ENCODE data around the gene ZNF622. TPM values are rescaled to one million over a fixed set of nuclear protein-coding genes. Genes with fewer than 3 reads are reported as not detected.

Gene ZNF622
- total RNA-seq: 32.6 TPM

DNA sequence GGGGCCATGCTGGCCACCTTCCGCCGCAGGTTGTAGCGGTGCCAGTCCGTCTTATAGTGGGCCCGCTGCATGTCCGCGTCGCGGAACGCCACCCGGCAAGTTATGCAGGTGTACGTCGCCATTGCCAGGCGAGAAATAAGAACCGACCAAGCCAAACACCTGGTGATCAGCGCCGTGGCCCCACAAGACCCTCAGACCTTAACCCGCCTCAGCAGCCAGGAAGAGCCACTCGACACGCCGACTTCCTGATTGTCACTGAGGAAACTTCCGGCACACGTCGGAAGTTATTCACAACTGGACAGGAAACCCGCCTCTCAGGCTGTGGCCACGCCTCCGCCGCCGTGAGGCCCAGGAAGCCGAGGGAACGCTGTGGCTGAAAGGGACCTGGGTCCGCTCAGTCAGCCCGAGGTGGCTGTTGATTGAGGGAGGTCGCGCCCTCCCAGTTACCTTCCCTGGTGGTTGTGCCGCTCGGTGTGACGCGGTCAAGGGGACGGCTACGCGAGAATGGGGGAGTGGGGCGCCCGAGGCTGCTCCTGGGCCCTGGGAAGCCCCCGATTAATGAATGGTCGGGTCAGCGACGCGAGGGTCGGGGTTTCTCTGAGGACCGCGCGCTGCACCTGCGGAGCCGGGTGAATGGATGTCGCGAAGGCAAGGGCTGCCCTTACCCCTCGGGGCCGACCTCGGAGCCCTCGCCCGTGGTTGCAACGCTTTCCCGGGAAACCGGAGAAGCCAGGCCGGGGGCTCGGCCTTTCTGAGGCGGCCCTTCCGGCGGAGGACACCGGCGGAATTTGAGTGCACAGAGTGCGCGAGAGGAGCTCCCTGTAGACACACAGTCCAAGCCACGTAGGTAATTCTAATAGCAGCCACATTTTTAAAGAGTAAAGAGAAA is at the start of gene ZNF622:
Gene ZNF622 (minus strand): TSS at position 257 of the 889 bp plus-strand sequence. CDS start 135 bp downstream, at position 122.
- DNase-seq (ENCODE audit: low spot score in 2 of 2) (peak; percentile 65 to 78), FAIRE-seq (no peak)

DNA sequence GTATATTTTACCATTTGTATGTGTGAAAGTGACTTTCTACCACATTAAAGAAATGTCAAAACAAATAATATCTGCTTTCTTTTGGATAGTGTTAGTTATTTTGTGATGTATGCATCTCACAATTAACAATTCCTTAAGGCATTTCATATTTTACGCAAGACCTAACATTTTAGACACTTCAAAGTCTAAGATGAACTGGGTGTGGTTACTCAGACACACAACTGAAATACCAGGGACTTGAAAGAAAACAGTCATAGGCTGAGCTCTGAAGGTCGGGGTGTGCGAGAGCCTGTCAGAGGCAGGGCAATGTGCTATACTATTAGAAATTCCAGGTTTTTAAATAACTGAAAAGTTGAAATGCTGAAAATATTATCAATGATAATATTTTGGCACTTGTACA is 44.5 kb upstream of the ZNF622 start:
- FAIRE-seq: no peak
- no peak for DNase-seq (ENCODE audit: low spot score in 2 of 2)

GRCh38 chr5:16508730-16509531 is 43.3 kb upstream of the ZNF622 start:
- FAIRE-seq: no peak
- no peak for DNase-seq (ENCODE audit: low spot score in 2 of 2)

- FAIRE-seq: no peak
- no peak for DNase-seq (ENCODE audit: low spot score in 2 of 2)
Measured at GRCh38 chr5:16507716-16508115, 42.1 kb upstream of the ZNF622 start.

- FAIRE-seq: no peak
- DNase-seq (ENCODE audit: low spot score in 2 of 2): no peak
Measured at GRCh38 chr5:16505904-16506303, 40.3 kb upstream of the ZNF622 start.

GRCh38 chr5:16505140-16505891 is 39.7 kb upstream of the ZNF622 start:
- DNase-seq (ENCODE audit: low spot score in 2 of 2) (no peak), FAIRE-seq (no peak)

GRCh38 chr5:16504571-16504970 is 39.0 kb upstream of the ZNF622 start:
- FAIRE-seq: no peak
- no peak for DNase-seq (ENCODE audit: low spot score in 2 of 2)

DNA sequence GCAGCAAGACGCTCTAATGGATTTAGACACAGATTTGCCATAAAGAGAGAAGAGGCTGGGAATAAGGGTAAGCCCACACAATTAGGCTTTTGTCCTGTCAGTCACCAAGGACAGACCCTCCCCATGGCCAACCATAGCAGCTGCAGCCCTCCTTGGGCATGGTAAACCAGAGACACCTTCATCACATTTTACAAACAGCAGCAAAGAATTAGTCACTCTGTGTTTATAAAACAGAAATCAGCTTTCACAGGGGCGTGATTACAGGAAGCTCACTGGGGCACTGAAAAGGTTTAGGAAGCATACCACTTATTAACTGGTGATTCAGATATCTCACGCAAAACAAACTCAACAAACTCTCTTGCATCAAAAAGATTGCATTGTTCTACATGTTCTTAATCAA is 37.3 kb upstream of the ZNF622 start:
- FAIRE-seq (no peak), DNase-seq (ENCODE audit: low spot score in 2 of 2) (no peak)

GRCh38 chr5:16500024-16500423 is 34.4 kb upstream of the ZNF622 start:
- no peak for FAIRE-seq
- DNase-seq (ENCODE audit: low spot score in 2 of 2): no peak

- FAIRE-seq: no peak
- DNase-seq (ENCODE audit: low spot score in 2 of 2): no peak
Measured at GRCh38 chr5:16497546-16497945, 31.9 kb upstream of the ZNF622 start.

- FAIRE-seq: no peak
- no peak for DNase-seq (ENCODE audit: low spot score in 2 of 2)
Measured at GRCh38 chr5:16493261-16493660, 27.7 kb upstream of the ZNF622 start.

DNA sequence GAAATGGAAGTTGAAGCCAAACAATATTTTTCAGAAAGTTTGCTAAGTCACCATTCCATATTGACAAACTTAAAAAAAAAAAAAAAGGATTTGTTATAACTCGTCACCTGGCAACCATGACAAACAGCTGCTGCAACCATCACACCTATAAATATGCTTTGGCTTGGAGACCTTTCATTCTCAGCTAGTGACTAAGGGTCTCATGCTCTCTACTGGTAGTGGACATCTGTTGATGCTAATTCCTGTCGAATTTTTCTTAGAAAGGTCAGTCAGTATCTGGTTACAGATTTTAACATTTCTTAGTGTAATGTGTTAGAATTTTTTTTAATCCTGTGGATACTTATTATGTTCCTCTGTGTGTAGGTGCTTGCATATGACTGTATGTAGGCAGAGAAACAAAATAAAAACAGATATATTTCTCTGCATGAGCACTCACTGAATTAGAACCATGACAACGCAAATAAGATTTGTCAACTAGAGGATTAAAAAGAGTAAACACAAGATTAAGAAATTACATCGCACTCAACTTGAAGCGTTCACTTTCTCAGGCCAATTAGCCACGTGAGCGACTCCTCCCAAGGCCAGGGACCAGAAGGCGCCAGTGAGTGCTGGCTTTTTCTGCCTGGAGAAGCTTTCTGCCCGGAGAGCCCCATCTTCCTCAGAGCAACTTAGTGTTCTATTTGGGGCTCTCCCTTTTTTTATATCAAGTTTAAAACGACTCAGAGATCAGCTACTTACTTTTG is 27.0 kb upstream of the ZNF622 start:
- FAIRE-seq (no peak), DNase-seq (ENCODE audit: low spot score in 2 of 2) (no peak)

- FAIRE-seq: no peak
Measured at GRCh38 chr5:16490911-16491310, 25.3 kb upstream of the ZNF622 start.

GRCh38 chr5:16489322-16489791 is 23.8 kb upstream of the ZNF622 start:
- FAIRE-seq: peak; percentile 96

More at GRCh38 chr5:16490911-16491310, 25.3 kb upstream of the ZNF622 start:
- DNase-seq (ENCODE audit: low spot score in 2 of 2): no peak

DNA sequence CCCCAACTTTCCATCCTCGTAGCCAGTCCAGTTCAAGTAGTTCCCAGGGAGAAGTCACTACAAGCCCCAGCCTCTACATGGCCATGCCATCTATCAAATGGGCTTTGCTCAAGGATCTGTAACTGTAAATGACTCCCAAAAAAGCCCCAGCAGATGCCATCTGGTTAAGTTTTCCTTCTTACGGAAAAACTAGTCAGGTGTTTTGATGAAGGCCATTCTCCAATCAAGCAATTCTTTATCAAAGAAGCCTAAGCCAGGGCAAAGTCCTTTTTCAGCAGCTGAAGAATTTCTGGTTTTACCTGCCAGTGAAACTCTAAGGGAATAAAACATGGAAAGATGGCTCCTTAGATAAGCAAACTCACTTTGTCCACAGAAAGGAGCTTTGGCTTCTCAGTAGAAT is 21.9 kb upstream of the ZNF622 start:
- DNase-seq (ENCODE audit: low spot score in 2 of 2) (no peak), FAIRE-seq (no peak)

More at GRCh38 chr5:16489322-16489791, 23.8 kb upstream of the ZNF622 start:
- DNase-seq (ENCODE audit: low spot score in 2 of 2): peak in 1 of 2 donors; percentile 22

DNA sequence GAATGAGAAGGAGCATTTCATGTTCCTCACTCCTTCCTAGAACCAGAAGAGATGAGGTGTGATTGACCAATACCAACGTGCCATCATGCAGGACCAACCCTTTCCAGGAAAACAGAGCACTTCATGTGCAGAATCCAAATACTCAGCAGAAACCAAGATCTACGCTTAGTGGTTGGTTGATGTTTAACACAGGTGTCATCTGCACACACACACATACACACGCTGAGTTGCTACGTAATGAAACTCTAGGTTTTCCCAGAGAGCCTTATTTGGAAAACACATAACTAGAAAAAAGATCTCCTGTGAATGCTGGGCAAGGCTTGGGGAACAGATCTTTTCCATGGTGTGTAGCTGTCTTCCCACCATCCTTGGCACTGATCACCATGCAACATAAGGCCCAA is 21.1 kb upstream of the ZNF622 start:
- FAIRE-seq: no peak

DNA sequence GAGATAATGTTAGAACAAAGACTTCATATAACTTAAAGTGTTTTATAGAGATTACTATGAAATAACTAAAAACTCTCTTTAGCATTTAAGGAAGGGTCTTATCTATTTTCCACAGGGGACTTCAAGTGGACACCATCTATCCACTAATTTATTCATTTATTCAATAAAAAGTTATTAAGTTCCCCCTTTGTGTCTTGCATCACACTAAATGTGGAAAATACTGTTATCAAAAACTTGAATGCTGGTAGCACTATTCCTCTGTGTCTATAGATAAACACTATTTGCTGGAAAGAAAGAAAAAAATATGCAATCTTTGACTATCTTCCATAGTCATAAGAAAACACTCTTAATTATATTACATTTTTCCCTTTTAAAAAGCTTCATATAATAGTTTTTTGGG is 20.1 kb upstream of the ZNF622 start:
- no peak for DNase-seq (ENCODE audit: low spot score in 2 of 2)
- no peak for FAIRE-seq

More for the DNA sequence above, 21.1 kb upstream of the ZNF622 start:
- no peak for DNase-seq (ENCODE audit: low spot score in 2 of 2)

DNA sequence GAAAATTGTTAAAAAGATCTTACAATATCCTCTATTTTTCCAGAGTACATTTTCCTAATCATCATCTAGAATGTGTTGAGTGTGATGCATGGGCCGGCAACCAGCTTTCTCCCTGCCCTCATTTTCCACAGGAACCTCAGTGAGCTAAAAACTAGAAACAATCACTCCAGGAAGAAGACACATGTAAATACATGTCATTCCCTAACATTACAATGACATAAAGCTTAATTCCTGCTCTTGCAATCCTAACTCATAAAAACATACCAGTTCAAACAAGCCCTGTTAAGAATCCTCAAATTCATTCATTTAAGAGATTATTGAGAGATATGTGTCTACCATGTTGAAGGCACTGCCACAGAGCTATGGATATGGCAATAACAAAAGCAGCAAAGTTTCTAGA is 18.5 kb upstream of the ZNF622 start:
- DNase-seq (ENCODE audit: low spot score in 2 of 2) (no peak), FAIRE-seq (no peak)

GRCh38 chr5:16483361-16483760 is 17.8 kb upstream of the ZNF622 start:
- no peak for DNase-seq (ENCODE audit: low spot score in 2 of 2)
- no peak for FAIRE-seq

GRCh38 chr5:16482891-16483290 is 17.3 kb upstream of the ZNF622 start:
- DNase-seq (ENCODE audit: low spot score in 2 of 2) (no peak), FAIRE-seq (no peak)
